NT2/D1 (cell line): ENCODE data around the gene USP6NL.

ENCODE experiments used
- DNase-seq: peaks from one replicate; pipeline ENCODE4 v3.0.0-alpha.2; 2011; ENCODE audit warnings: low read depth, low spot score
- H3K27me3 ChIP-seq: 2 replicates; pipeline ENCODE4 v1.6.0; 2011; ENCODE audit warnings: mild to moderate bottlenecking; ENCODE audit not compliant: insufficient read length, insufficient read depth
- H3K36me3 ChIP-seq: 2 replicates; pipeline ENCODE4 v1.6.1; 2011; ENCODE audit warnings: mild to moderate bottlenecking, low read length, mixed read lengths; ENCODE audit not compliant: insufficient read depth, insufficient read length
- H3K4me1 ChIP-seq: 2 replicates; pipeline ENCODE4 v1.5.1; 2011; ENCODE audit not compliant: insufficient read depth, insufficient read length
- H3K4me3 ChIP-seq: 2 replicates; pipeline ENCODE4 v1.5.1; 2011; ENCODE audit warnings: low read depth; ENCODE audit not compliant: insufficient read length
- H3K9ac ChIP-seq: 2 replicates; pipeline ENCODE4 v1.6.0; 2011; ENCODE audit warnings: low read depth; ENCODE audit not compliant: insufficient read length
- H3K9me3 ChIP-seq: 2 replicates; pipeline ENCODE4 v1.5.1; 2011; ENCODE audit warnings: mild to moderate bottlenecking, low read length; ENCODE audit not compliant: insufficient read depth
- SUZ12 ChIP-seq: IDR thresholded peaks from 2 replicates; pipeline ENCODE4 v1.6.1; 2011; ENCODE audit not compliant: insufficient read length, insufficient read depth; ENCODE audit errors: extremely low read depth
- YY1 ChIP-seq: IDR thresholded peaks from 2 replicates; pipeline ENCODE4 v1.6.1; 2011; ENCODE audit not compliant: insufficient read length, insufficient read depth
- ZNF274 ChIP-seq: IDR thresholded peaks from 2 replicates; pipeline ENCODE4 v1.6.1; 2011; ENCODE audit warnings: mild to moderate bottlenecking, low read depth, low read length

USP6NL gene

DNA sequence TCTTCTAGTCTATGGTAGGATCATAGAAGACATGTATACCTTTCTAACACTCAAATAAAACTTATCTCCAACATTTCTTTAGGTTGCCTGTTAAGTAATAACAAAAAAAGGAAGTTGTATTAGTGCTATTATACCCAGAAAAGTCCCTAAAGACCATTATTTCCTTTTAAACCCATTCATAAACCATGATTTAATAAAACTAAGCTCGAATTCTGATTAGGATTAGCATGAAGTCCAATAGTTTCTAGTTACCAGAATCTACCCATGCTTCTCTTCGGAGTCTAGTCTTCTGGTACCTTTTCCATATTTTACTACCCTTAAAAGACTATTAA lies 62.7 kb downstream of the USP6NL start:
- Histone ChIP-seq H3K36me3 (no peaks in the 10 kb centered on the region), H3K4me3 (no peak overlapping the region), H3K27me3 (no peaks in the 10 kb centered on the region), H3K9ac (no peak overlapping the region), H3K9me3 (no peaks in the 10 kb centered on the region), H3K4me1 (no peaks in the 10 kb centered on the region)
- no peak for DNase-seq
- TF ChIP-seq ZNF274: no peak

GRCh38 chr10:11548065-11548767 lies 63.2 kb downstream of the USP6NL start:
- TF ChIP-seq SUZ12 (no peak), YY1 (no peak), ZNF274 (no peak)
- Histone ChIP-seq H3K4me1 (no peaks in the 10 kb centered on the region), H3K9me3 (no peaks in the 10 kb centered on the region), H3K9ac (no peak overlapping the region), H3K36me3 (no peaks in the 10 kb centered on the region), H3K27me3 (no peaks in the 10 kb centered on the region), H3K4me3 (no peak overlapping the region)
- no peak for DNase-seq

DNA sequence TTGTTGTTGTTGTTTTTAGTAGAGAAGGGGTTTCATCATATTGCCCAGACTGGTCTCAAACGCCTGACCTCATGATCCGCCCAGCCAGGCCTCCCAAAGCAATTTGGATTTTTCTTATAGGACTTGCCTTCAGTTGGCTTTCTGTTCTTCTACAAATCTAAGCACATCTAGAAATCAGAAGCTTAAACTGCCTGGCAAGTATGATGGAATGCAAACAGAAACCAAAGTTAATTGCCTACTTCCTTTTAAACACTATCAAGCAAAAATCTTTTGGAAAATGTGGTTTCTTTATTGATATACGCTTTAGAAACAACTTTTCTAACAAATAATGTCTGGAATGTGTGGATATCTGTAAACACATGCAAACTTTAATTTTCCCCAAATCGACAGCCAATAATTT lies 64.9 kb downstream of the USP6NL start:
- Histone ChIP-seq H3K9me3 (no peaks in the 10 kb centered on the region), H3K9ac (no peak overlapping the region), H3K27me3 (no peaks in the 10 kb centered on the region), H3K4me3 (no peak overlapping the region), H3K36me3 (no peaks in the 10 kb centered on the region), H3K4me1 (no peaks in the 10 kb centered on the region)
- DNase-seq: no peak
- no peak for TF ChIP-seq SUZ12
- TF ChIP-seq ZNF274: no peak
- TF ChIP-seq YY1: no peak

GRCh38 chr10:11541296-11541695 lies 70.2 kb downstream of the USP6NL start:
- H3K36me3 ChIP-seq: no peaks in the 10 kb centered on the region
- no peak for DNase-seq
- TF ChIP-seq YY1 (no peak), ZNF274 (no peak), SUZ12 (no peak)
- H3K4me3 ChIP-seq: no peak overlapping the region
- no peaks in the 10 kb centered on the region for H3K4me1 ChIP-seq
- no peaks in the 10 kb centered on the region for H3K27me3 ChIP-seq
- no peaks in the 10 kb centered on the region for H3K9me3 ChIP-seq
- H3K9ac ChIP-seq: no peak overlapping the region

DNA sequence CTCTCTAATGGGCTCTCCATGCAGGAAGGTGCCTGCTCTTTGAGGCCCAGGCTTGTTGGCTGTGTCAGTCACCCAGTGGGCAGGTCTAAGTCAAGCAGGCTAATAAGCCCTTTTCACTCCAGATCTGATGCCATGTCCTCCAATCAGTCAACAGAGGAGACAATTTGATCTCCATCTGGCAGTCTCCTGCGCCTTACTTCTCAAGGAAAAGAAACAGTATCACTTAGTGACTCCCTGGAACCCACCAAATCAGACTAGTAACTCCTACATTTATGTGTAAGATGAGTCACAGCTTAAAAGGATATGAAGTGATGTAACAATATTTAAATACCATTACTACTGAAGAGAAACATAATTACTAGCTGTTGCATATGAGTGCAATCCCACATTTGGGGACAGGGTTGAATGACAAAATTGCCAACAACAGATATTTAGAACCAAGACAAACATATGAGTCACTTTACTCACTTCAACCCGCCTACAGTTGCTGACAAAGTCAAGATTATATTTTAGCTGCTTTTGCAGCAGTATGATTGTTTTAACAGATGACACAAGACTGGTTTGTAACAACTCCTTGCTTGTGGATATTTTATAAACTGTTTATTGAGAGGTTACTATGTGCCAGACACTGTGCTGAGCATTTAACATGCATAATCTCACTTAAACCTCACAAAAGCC lies 72.1 kb downstream of the USP6NL start:
- no peak for DNase-seq

GRCh38 chr10:11538834-11539190 lies 72.6 kb downstream of the USP6NL start:
- Histone ChIP-seq H3K9me3 (no peaks in the 10 kb centered on the region), H3K4me1 (no peaks in the 10 kb centered on the region), H3K27me3 (no peaks in the 10 kb centered on the region), H3K4me3 (no peak overlapping the region), H3K36me3 (no peaks in the 10 kb centered on the region), H3K9ac (no peak overlapping the region)
- TF ChIP-seq SUZ12 (no peak), YY1 (no peak), ZNF274 (no peak)
- DNase-seq: no peak

More for the DNA sequence above, 72.1 kb downstream of the USP6NL start:
- H3K4me3 ChIP-seq: no peak overlapping the region
- TF ChIP-seq ZNF274 (no peak), SUZ12 (no peak), YY1 (no peak)
- H3K27me3 ChIP-seq: no peaks in the 10 kb centered on the region
- no peaks in the 10 kb centered on the region for H3K36me3 ChIP-seq
- no peaks in the 10 kb centered on the region for H3K9me3 ChIP-seq
- no peak overlapping the region for H3K9ac ChIP-seq
- H3K4me1 ChIP-seq: no peaks in the 10 kb centered on the region

- no peaks in the 10 kb centered on the region for H3K4me1 ChIP-seq
- H3K9ac ChIP-seq: no peak overlapping the region
- DNase-seq: no peak
- H3K4me3 ChIP-seq: no peak overlapping the region
- H3K27me3 ChIP-seq: no peaks in the 10 kb centered on the region
- H3K9me3 ChIP-seq: no peaks in the 10 kb centered on the region
- no peaks in the 10 kb centered on the region for H3K36me3 ChIP-seq
- TF ChIP-seq YY1 (no peak), SUZ12 (no peak), ZNF274 (no peak)
Measured at GRCh38 chr10:11536228-11536627, 75.2 kb downstream of the USP6NL start.
